HG03045 (cell line): ENCODE measurements around the gene CENPB.
"Not testable (repeated sequence)": the region's sequence is repeated elsewhere in the genome, so short reads cannot be mapped to it uniquely, and the experiment has no call there.

Experiments used
- ATAC-seq: cut with Tn5 transposase; IDR thresholded peaks from one replicate; pipeline ENCODE4 v1.9.1; 2021; ENCODE audit warnings: mild to moderate bottlenecking, moderate library complexity; ENCODE audit not compliant: unreplicated experiment

Gene CENPB, protein sequence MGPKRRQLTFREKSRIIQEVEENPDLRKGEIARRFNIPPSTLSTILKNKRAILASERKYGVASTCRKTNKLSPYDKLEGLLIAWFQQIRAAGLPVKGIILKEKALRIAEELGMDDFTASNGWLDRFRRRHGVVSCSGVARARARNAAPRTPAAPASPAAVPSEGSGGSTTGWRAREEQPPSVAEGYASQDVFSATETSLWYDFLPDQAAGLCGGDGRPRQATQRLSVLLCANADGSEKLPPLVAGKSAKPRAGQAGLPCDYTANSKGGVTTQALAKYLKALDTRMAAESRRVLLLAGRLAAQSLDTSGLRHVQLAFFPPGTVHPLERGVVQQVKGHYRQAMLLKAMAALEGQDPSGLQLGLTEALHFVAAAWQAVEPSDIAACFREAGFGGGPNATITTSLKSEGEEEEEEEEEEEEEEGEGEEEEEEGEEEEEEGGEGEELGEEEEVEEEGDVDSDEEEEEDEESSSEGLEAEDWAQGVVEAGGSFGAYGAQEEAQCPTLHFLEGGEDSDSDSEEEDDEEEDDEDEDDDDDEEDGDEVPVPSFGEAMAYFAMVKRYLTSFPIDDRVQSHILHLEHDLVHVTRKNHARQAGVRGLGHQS

DNA sequence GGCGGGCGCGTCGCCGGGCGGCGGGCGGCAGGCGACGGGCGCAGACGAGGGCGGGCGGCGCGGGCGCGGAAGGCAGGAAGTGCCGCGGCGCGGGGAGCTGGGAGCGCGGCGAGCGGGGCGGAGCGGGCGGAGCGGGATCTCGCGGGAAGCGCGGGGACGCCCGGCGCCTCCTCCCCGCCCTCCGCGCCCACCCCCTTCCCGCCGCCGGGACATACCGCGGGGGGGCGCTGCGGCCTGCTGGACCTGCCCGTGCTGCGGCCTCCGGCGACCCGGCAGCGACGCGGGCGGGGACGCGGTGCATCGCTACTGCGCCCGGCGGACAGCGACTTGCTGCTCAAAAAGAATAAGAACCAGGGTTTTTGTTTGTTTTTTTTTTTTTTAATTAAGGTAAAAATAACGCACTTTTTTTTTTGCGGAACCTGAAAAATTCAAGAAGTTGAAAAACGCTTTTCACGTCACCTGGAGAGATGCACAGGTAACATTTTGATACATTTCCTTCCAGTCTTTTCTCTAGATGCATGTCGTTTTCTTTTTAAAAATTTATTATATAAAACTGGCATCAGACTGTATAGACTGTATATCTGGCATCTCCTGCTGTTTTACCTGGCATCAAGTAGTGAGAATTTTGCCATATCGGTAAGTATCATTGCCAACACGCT, at the start of gene CENPB:
Gene CENPB, minus strand, starts transcription at position 76 of the 659 bp plus-strand sequence. CDS start 257 bp downstream, outside the sequence.
- peak; percentile 85 for ATAC-seq

DNA sequence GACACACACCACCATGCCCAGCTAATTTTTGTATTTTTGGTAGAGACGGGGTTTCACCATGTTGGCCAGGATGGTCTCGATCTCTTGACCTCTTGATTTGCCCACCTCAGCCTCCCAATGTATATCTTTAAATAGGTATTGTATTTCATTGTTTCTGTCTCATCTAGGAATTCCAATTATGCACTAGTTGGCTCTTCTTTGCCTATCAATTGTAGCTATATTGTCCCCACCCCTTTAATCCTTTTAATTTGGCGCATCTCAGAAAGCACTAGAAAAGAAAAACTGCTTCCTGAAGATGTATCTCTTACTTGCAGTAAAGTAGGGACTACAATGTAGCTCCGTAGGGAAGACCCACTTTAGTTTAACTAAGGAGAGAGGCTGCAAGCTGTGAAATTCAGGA, 49.6 kb upstream of the CENPB start:
- no peak for ATAC-seq

GRCh38 chr20:3829891-3830290, 43.4 kb upstream of the CENPB start:
- not testable (repeated sequence) for ATAC-seq

GRCh38 chr20:3828798-3829197, 42.3 kb upstream of the CENPB start:
- no peak for ATAC-seq

DNA sequence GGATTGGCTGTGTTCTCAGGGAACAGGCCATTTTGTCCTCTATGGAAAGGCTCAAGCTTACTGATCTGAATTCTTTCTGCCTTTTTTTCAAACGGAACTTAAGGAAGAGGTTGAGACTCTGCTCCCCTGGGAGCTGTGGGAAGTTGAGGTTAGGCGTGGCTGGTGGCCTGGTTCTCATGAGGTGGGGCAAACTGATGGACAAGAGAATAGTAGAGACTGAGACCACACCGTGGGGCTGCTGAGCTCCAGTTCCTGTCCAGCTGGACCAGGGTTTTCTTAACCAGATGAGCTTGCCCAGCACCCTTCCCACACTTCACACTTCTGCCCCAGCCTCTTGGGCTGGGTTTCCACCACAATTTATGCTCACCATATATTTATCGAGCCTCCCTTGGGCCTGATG, 39.9 kb upstream of the CENPB start:
- no peak for ATAC-seq

GRCh38 chr20:3825526-3825925, 39.0 kb upstream of the CENPB start:
- no peak for ATAC-seq

- ATAC-seq, result no peak
Measured at GRCh38 chr20:3823881-3824280, 37.3 kb upstream of the CENPB start.

- no peak for ATAC-seq
Measured at GRCh38 chr20:3821996-3822395, 35.5 kb upstream of the CENPB start.

GRCh38 chr20:3820901-3821727, 34.6 kb upstream of the CENPB start:
- no peak for ATAC-seq

DNA sequence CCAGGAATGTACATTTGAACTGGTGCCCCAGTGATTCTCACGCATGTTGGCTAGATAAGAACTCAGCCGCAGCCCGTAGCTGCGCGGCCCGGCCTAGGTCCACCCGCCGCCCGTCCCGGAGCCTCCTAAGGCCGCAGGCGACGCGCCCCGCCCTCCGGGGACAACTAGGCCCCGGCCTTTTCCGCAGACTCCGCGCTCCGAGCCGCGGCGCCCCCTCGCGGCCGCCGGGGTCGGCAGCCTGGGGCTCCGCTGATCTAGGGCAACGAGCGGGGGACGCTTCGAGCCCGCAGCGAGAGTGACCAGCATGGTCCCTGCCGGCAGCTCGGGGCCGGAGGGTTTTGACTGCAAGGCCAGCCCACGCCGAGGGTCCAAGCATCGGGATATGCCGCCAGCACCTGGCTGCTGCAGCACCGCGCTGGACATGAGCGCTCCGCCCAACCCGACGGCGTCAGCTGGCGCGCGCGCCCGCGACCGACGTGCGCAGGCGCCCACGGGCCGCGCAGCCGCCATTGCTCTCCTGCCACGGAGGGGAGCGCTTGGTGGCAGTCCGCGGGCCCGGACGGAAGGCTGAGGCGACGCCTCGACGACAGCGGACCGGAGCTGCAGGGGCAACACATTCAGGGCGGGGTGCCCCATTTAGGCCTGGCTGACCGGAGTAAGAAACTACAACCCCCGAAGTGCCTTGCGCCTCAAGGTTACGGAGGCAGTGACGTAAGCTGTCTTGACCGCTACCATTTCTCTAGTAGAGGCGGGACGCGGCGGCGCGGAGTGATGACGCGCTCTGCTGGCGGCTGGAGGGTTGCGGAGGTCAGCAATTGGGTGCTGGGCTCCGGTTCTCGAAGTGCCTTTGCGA, 33.7 kb upstream of the CENPB start, which contains the start of gene AP5S1:
Gene AP5S1, plus strand, starts transcription at position 500 of the 853 bp plus-strand sequence. CDS start 1,571 bp downstream, outside the sequence.
- ATAC-seq, result peak; percentile 80

- ATAC-seq, result no peak
Measured at GRCh38 chr20:3819411-3820047, 33.0 kb upstream of the CENPB start.

DNA sequence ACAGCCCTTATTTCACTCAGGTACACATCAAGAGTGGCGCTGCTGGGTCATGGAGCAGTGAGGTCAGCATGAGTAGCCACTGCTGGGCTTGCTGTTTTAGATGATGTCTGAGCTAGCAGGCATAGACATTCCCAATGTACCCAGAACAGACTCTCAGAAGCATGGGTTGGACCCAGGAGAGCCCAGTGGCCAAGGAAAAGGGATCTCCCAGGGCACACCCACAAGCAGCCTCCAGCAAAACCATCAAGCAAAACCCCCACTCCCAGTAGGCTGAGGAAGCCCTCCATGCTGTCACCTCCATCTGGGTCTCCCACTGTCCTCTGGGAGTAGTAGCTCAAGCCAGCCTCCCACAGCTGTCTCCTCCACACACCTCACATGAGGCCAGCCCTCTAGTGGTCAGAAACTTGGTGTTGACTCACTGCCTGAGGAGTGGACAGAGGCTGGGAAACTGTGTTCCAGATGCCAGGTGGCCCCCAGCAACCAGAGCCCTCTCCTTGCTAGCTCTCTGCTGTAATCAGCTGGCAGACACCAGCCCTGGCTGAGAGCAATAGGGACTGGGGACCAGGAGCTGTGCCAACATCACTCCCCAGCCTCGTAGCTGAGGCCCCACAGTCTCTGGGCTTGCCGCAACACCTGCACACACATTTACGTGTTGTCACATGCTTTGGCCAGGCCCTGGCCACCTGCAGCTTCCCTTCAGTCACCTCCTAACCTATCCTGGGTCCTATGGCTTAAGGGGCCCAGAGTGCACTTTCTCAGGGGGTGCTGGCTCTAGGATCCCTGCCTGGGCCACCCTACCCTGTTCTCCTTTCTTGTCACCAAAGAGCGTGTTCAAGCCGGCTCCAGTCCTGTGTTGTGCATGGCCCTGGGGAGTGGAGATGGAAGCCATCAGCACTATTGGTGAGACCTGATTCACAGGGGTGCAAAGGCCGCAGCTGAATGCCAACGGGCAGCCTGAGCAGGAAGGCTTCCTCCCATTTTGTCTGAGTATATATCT, 31.9 kb upstream of the CENPB start:
- no peak for ATAC-seq

- ATAC-seq, result no peak
Measured at GRCh38 chr20:3815703-3816315, 29.3 kb upstream of the CENPB start.

GRCh38 chr20:3814928-3815495, 28.5 kb upstream of the CENPB start:
- ATAC-seq, result no peak

GRCh38 chr20:3813848-3814581, 27.5 kb upstream of the CENPB start:
- no peak for ATAC-seq

GRCh38 chr20:3812975-3813847, 26.7 kb upstream of the CENPB start:
- ATAC-seq, result no peak
